ENCODE data around the gene PPP1R36. TPM values are rescaled to one million over a fixed set of nuclear protein-coding genes. Genes with fewer than 3 reads are reported as not detected.

Gene PPP1R36
- total and polyA plus RNA-seq, 2 of the 13 experiments (the other 11 are each of a cell fraction or from before 2014, with no cell fraction given), result 0.11 to 0.17 TPM

DNA sequence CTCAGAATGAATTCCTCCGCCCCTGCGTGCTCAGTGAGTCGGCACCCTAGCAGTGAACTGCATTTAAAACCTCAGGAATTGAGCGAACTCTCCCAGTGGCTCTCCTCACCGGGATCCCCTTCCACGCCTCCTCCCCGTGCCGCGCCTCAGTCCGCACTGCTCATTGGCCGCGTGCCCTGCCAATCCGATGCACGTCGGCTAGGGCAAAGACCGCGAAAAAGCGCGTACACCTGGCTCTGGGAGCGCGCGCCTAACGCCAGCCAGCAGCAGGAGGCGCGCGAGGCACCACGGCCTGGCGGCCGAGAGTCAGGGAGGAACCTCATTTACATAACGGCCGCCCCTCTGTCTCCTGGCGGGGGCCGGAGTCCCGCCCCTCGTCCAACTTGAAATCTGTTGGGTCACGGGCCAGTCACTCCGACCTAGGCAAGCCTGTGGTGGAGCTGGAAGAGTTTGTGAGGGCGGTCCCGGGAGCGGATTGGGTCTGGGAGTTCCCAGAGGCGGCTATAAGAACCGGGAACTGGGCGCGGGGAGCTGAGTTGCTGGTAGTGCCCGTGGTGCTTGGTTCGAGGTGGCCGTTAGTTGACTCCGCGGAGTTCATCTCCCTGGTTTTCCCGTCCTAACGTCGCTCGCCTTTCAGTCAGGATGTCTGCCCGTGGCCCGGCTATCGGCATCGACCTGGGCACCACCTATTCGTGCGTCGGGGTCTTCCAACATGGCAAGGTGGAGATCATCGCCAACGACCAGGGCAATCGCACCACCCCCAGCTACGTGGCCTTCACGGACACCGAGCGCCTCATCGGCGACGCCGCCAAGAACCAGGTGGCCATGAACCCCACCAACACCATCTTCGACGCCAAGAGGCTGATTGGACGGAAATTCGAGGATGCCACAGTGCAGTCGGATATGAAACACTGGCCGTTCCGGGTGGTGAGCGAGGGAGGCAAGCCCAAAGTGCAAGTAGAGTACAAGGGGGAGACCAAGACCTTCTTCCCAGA is 9.3 kb upstream of the PPP1R36 start, which contains the start of gene HSPA2 (continued):
- peak; percentile 38; the same call in 1 of the 2 replicates for TF ChIP-seq ZNF609 (CRISPR knock-in tag; IDR thresholded peaks at IDR 0.05; ENCODE audit: borderline replicate concordance)
- no peak for TF ChIP-seq ZNF570 (CRISPR knock-in tag; IDR thresholded peaks at IDR 0.05; ENCODE audit: borderline replicate concordance)
- TF ChIP-seq, protein P1, sequence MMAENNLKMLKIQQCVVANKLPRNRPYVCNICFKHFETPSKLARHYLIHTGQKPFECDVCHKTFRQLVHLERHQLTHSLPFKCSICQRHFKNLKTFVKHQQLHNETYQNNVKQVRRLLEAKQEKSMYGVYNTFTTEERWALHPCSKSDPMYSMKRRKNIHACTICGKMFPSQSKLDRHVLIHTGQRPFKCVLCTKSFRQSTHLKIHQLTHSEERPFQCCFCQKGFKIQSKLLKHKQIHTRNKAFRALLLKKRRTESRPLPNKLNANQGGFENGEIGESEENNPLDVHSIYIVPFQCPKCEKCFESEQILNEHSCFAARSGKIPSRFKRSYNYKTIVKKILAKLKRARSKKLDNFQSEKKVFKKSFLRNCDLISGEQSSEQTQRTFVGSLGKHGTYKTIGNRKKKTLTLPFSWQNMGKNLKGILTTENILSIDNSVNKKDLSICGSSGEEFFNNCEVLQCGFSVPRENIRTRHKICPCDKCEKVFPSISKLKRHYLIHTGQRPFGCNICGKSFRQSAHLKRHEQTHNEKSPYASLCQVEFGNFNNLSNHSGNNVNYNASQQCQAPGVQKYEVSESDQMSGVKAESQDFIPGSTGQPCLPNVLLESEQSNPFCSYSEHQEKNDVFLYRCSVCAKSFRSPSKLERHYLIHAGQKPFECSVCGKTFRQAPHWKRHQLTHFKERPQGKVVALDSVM (CRISPR knock-in tag; IDR thresholded peaks at IDR 0.05), result no peak
- TF ChIP-seq MAFG (CRISPR knock-in tag; IDR thresholded peaks at IDR 0.05), result no peak
- peak; percentile 45; the same call in 1 of the 2 replicates for TF ChIP-seq BRD4 (CRISPR knock-in tag; IDR thresholded peaks at IDR 0.05)
- no peak for TF ChIP-seq TRIM24 (CRISPR knock-in tag; IDR thresholded peaks at IDR 0.05)
- TF ChIP-seq ZBTB46 (CRISPR knock-in tag; IDR thresholded peaks at IDR 0.05; ENCODE audit: borderline replicate concordance), result no peak
- no peak for TF ChIP-seq MED13 (CRISPR knock-in tag; IDR thresholded peaks at IDR 0.05)
- peak; percentile 81 for TF ChIP-seq HNRNPLL (IDR thresholded peaks at IDR 0.05; ENCODE audit: low read depth, low read length, poor library complexity, severe bottlenecking)
- no peak for TF ChIP-seq TEAD2 (CRISPR knock-in tag; IDR thresholded peaks at IDR 0.05)
- TF ChIP-seq BCL3 (CRISPR knock-in tag; IDR thresholded peaks at IDR 0.05), result 0 out of 2 replicates have a peak, but pooled peaks have one; percentile 27
- no peak for TF ChIP-seq ARHGAP35 (CRISPR knock-in tag; IDR thresholded peaks at IDR 0.05; ENCODE audit: borderline replicate concordance)
- no peak; the same call in 1 of the 2 replicates for TF ChIP-seq SNAPC2 (CRISPR knock-in tag; IDR thresholded peaks at IDR 0.05)
- TF ChIP-seq CENPX (CRISPR knock-in tag; IDR thresholded peaks at IDR 0.05), result no peak
- TF ChIP-seq PLRG1 (conservative IDR thresholded peaks at IDR 0.05), result no peak
- peak; percentile 31; the same call in 1 of the 2 replicates for TF ChIP-seq ZFY (CRISPR knock-in tag; IDR thresholded peaks at IDR 0.05)
- no peak for TF ChIP-seq DNMT3B (CRISPR knock-in tag; conservative IDR thresholded peaks at IDR 0.05)

Measured in HepG2 (cell line).